Subcutaneous abdominal adipose tissue (tissue), 5 donors: Measurements from ENCODE around the gene SPN.
"Not testable (repeated sequence)": the region's sequence is repeated elsewhere in the genome, so short reads cannot be mapped to it uniquely, and the experiment has no call there.

ENCODE experiments used
- H3K27ac ChIP-seq: one replicate; pipeline ENCODE4 v1.7.0; 2013; ENCODE audit warnings: low read depth, mild to moderate bottlenecking, inconsistent platforms, low read length, moderate library complexity
- H3K27me3 ChIP-seq, 5 donors: one replicate each; pipeline ENCODE4 v1.7.0; 2013; ENCODE audit warnings: low read length in 5 of 5, inconsistent platforms in 1 of 5; ENCODE audit not compliant: control insufficient read depth in 5 of 5, insufficient read depth in 4 of 5
- H3K36me3 ChIP-seq, 5 donors: one replicate each; pipeline ENCODE4 v1.7.0; 2013; ENCODE audit warnings: low read length in 5 of 5; ENCODE audit not compliant: control insufficient read depth in 5 of 5, insufficient read depth in 5 of 5
- H3K4me1 ChIP-seq, 5 donors: one replicate each; pipeline ENCODE4 v1.7.0; 2013; ENCODE audit warnings: low read length in 5 of 5, mild to moderate bottlenecking in 3 of 5, moderate library complexity in 1 of 5; ENCODE audit not compliant: control insufficient read depth in 5 of 5, insufficient read depth in 5 of 5
- H3K4me3 ChIP-seq, 5 donors: one replicate each; pipeline ENCODE4 v1.7.0; 2013; ENCODE audit warnings: low read length in 5 of 5, low read depth in 1 of 5
- H3K9ac ChIP-seq, 5 donors: one replicate each; pipeline ENCODE4 v1.7.0; 2013; ENCODE audit warnings: low read length in 5 of 5, mild to moderate bottlenecking in 4 of 5, moderate library complexity in 3 of 5
- H3K9me3 ChIP-seq, 5 donors: one replicate each; pipeline ENCODE4 v1.7.0; 2013; ENCODE audit warnings: low read length in 5 of 5; ENCODE audit not compliant: control insufficient read depth in 5 of 5
- donor health status: healthy.
- donor health status: healthy.
- donor health status: healthy.
- donor health status: healthy.
- donor health status: healthy.

The SPN gene

GRCh38 chr16:29688172-29688571, 25.1 kb downstream of the SPN start:
- Histone ChIP-seq H3K4me3 (no peak overlapping the region), H3K9me3 (no peaks in the 10 kb centered on the region), H3K4me1 (peaks cover 0 to 5% (median 0%) of the 10 kb centered on the region in 5 donors), H3K9ac (no peak overlapping the region), H3K36me3 (no peaks in the 10 kb centered on the region), H3K27me3 (no peaks in the 10 kb centered on the region), H3K27ac (no peak overlapping the region)

GRCh38 chr16:29689490-29690351, 26.7 kb downstream of the SPN start:
- not testable (repeated sequence) for H3K9ac ChIP-seq, H3K36me3 ChIP-seq, H3K4me3 ChIP-seq, H3K4me1 ChIP-seq, H3K9me3 ChIP-seq, H3K27me3 ChIP-seq, H3K27ac ChIP-seq

- not testable (repeated sequence) for H3K9ac ChIP-seq, H3K27ac ChIP-seq, H3K27me3 ChIP-seq, H3K4me3 ChIP-seq, H3K36me3 ChIP-seq, H3K4me1 ChIP-seq, H3K9me3 ChIP-seq
These were observed 29.6 kb downstream of the SPN start for GRCh38 chr16:29692606-29693005.

GRCh38 chr16:29694384-29695195, 31.5 kb downstream of the SPN start:
- no peaks in the 10 kb centered on the region for H3K27me3 ChIP-seq
- peaks cover 0 to 8% (median 0%) of the 10 kb centered on the region in 5 donors for H3K9me3 ChIP-seq
- H3K4me1 ChIP-seq = peaks cover 0 to 10% (median 5%) of the 10 kb centered on the region in 5 donors
- H3K36me3 ChIP-seq = no peaks in the 10 kb centered on the region
- no peak overlapping the region for H3K4me3 ChIP-seq
- no peak overlapping the region for H3K9ac ChIP-seq
- H3K27ac ChIP-seq = no peak overlapping the region

- H3K36me3 ChIP-seq, H3K4me3 ChIP-seq, H3K27ac ChIP-seq, H3K27me3 ChIP-seq, H3K9me3 ChIP-seq, H3K9ac ChIP-seq: not testable (repeated sequence)
- peaks cover 0 to 12% (median 5%) of the 10 kb centered on the region in 5 donors for H3K4me1 ChIP-seq
These were observed 32.6 kb downstream of the SPN start for GRCh38 chr16:29695675-29696074.

GRCh38 chr16:29696881-29697331, 33.9 kb downstream of the SPN start:
- Histone ChIP-seq H3K27ac (no peak overlapping the region), H3K9ac (no peak overlapping the region), H3K4me1 (peaks cover 0 to 8% (median 5%) of the 10 kb centered on the region in 5 donors), H3K9me3 (peaks cover 0 to 8% (median 0%) of the 10 kb centered on the region in 5 donors), H3K4me3 (no peak overlapping the region), H3K36me3 (no peaks in the 10 kb centered on the region), H3K27me3 (peaks cover 0 to 2% (median 0%) of the 10 kb centered on the region in 5 donors)

- H3K4me1 ChIP-seq = peaks cover 0 to 8% (median 5%) of the 10 kb centered on the region in 5 donors
- H3K36me3 ChIP-seq = no peaks in the 10 kb centered on the region
- peaks cover 0 to 8% (median 0%) of the 10 kb centered on the region in 5 donors for H3K9me3 ChIP-seq
- H3K9ac ChIP-seq = no peak overlapping the region
- peaks cover 0 to 3% (median 0%) of the 10 kb centered on the region in 5 donors for H3K27me3 ChIP-seq
- no peak overlapping the region for H3K27ac ChIP-seq
- no peak overlapping the region for H3K4me3 ChIP-seq
These were observed 34.3 kb downstream of the SPN start for GRCh38 chr16:29697391-29697790.

GRCh38 chr16:29698042-29698441, 35.0 kb downstream of the SPN start:
- H3K9ac ChIP-seq = no peak overlapping the region
- H3K4me1 ChIP-seq = peaks cover 0 to 8% (median 5%) of the 10 kb centered on the region in 5 donors
- H3K4me3 ChIP-seq = no peak overlapping the region
- peaks cover 0 to 8% (median 0%) of the 10 kb centered on the region in 5 donors for H3K9me3 ChIP-seq
- peaks cover 0 to 3% (median 0%) of the 10 kb centered on the region in 5 donors for H3K27me3 ChIP-seq
- H3K36me3 ChIP-seq = no peaks in the 10 kb centered on the region
- H3K27ac ChIP-seq = no peak overlapping the region

GRCh38 chr16:29698484-29699323, 35.7 kb downstream of the SPN start:
- H3K27me3 ChIP-seq = peaks cover 0 to 3% (median 0%) of the 10 kb centered on the region in 5 donors
- peaks cover 0 to 8% (median 5%) of the 10 kb centered on the region in 5 donors for H3K4me1 ChIP-seq

More at GRCh38 chr16:29698484-29699323, 35.7 kb downstream of the SPN start:
- Histone ChIP-seq H3K27ac (no peak overlapping the region), H3K9ac (no peak overlapping the region), H3K9me3 (peaks cover 0 to 8% (median 0%) of the 10 kb centered on the region in 5 donors), H3K36me3 (no peaks in the 10 kb centered on the region), H3K4me3 (no peak overlapping the region)
